Measurements from ENCODE around the gene KIRREL1. TPM values are rescaled to one million over a fixed set of nuclear protein-coding genes. Genes with fewer than 3 reads are reported as not detected.

Gene KIRREL1
- total RNA-seq, 1 donor from 2014 or later: not detected

DNA sequence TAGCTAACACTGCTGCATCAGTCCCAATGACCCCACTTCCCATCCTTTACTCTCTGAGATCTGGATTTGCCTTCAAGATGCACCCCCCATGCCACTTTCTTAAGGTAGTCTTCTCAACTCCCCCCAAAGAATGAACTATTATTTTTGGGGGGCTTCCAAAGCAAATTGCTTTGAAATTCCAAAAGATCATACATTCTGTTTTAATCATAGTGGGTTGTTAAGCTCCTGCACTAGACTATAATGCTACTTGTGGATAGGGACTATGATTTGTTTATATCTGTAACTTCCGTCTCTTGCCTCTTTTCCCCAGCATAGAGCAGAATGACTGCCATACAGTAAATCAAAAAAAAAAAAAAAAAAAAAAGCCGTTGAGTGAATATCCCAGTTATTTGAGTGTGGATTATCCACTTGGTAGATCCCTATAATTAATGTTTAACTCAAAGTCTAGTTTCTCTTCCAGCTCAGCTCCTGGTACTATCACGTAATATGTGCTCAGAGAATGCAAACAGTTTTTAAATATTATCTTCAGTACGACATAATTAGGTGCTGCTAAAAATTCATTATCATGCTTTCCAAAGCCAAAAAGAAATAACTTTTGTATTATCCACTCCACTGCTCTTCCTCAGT lies 26.9 kb downstream of the KIRREL1 start:
- TF ChIP-seq, protein P1, sequence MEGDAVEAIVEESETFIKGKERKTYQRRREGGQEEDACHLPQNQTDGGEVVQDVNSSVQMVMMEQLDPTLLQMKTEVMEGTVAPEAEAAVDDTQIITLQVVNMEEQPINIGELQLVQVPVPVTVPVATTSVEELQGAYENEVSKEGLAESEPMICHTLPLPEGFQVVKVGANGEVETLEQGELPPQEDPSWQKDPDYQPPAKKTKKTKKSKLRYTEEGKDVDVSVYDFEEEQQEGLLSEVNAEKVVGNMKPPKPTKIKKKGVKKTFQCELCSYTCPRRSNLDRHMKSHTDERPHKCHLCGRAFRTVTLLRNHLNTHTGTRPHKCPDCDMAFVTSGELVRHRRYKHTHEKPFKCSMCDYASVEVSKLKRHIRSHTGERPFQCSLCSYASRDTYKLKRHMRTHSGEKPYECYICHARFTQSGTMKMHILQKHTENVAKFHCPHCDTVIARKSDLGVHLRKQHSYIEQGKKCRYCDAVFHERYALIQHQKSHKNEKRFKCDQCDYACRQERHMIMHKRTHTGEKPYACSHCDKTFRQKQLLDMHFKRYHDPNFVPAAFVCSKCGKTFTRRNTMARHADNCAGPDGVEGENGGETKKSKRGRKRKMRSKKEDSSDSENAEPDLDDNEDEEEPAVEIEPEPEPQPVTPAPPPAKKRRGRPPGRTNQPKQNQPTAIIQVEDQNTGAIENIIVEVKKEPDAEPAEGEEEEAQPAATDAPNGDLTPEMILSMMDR (IDR thresholded peaks at IDR 0.05): no peak

DNA sequence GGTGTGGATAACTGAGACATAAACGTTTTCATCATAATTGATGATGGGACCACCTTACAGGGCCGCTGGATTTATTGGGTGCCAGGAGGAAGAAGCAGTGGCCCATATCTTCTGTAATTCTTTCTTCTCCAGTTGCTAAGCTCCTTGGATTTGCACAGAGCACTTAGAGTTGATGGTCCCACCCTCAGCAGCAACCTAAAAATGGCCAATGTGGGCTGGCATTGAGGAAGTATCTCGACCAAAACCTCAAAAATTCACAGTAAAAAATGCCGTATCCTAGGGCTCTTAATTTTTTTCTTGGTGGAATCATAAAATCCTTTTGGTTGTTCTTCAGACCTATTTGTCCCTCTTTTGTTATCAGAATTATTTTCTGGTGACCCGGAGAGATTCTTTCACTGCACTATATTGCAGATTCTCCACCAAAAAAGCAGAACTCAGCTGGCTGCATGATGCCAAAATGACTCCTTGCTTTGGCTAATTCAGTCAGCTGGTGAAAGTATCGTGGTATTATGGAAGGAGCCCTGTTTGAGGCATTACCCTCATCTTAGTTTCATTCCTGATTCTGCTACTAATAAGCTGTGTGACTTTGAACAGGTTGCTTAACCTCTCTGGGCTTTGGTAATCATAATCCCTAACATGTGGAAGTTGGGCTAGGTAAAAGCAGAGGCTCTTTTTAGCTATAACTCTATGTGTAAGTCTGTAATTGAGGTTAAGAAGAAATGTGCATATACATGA lies 27.6 kb downstream of the KIRREL1 start:
- no peaks in the 10 kb centered on the region for H3K36me3 Mint-ChIP-seq (ENCODE audit: low read depth)
- ChIA-PET CTCF (no interaction called here), POLR2A (no interaction called here)
- intact Hi-C loops (cut with micrococcal nuclease): no loop called here
- peaks cover 36% of the 10 kb centered on the region for H3K27me3 Mint-ChIP-seq
- TF ChIP-seq, protein P1 (IDR thresholded peaks at IDR 0.05): no peak
- H3K4me1 Mint-ChIP-seq: no peaks in the 10 kb centered on the region
- DNase-seq (no peak), ATAC-seq (ENCODE audit: low read depth) (no peak)
- H3K9me3 Mint-ChIP-seq: no peaks in the 10 kb centered on the region
- H3K4me3 Mint-ChIP-seq: no peak overlapping the region
- no peak overlapping the region for H3K27ac Mint-ChIP-seq

More for the DNA sequence above, 26.9 kb downstream of the KIRREL1 start:
- Mint-ChIP-seq H3K27ac (no peak overlapping the region), H3K4me1 (no peaks in the 10 kb centered on the region), H3K27me3 (peaks cover 34% of the 10 kb centered on the region), H3K4me3 (no peak overlapping the region), H3K36me3 (ENCODE audit: low read depth) (no peaks in the 10 kb centered on the region), H3K9me3 (no peaks in the 10 kb centered on the region)
- ATAC-seq (ENCODE audit: low read depth) (no peak), DNase-seq (no peak)
- ChIA-PET POLR2A (no interaction called here), CTCF (no interaction called here)
- intact Hi-C loops (cut with micrococcal nuclease): no loop called here

DNA sequence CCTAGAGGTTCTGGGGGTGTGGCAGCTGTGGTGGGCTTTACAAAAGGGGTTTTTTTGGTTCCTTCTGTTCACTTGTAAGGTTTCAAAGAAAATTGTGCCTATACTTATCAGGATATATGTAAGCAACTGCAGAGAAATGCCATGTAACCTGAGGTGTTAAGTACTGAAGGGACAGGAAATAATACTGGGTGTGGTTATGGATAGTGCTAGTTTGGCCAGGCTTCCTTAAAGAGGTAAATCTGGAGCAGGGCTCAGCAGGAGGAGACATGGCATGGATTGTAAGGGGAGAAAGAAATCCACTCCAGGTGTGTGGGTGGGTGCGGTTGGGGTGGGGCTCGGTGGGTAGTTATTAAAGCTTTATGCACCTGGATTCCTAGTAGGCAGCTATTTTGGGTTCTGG lies 28.3 kb downstream of the KIRREL1 start:
- H3K36me3 Mint-ChIP-seq (ENCODE audit: low read depth): no peaks in the 10 kb centered on the region
- intact Hi-C loops (cut with micrococcal nuclease): no loop called here
- TF ChIP-seq, protein P1 (IDR thresholded peaks at IDR 0.05): no peak
- no peak for ATAC-seq (ENCODE audit: low read depth)
- H3K9me3 Mint-ChIP-seq: no peaks in the 10 kb centered on the region
- ChIA-PET POLR2A (no interaction called here), CTCF (no interaction called here)
- no peaks in the 10 kb centered on the region for H3K4me1 Mint-ChIP-seq
- no peak overlapping the region for H3K27ac Mint-ChIP-seq
- no peak for DNase-seq
- no peak overlapping the region for H3K4me3 Mint-ChIP-seq
- H3K27me3 Mint-ChIP-seq: peaks cover 33% of the 10 kb centered on the region

DNA sequence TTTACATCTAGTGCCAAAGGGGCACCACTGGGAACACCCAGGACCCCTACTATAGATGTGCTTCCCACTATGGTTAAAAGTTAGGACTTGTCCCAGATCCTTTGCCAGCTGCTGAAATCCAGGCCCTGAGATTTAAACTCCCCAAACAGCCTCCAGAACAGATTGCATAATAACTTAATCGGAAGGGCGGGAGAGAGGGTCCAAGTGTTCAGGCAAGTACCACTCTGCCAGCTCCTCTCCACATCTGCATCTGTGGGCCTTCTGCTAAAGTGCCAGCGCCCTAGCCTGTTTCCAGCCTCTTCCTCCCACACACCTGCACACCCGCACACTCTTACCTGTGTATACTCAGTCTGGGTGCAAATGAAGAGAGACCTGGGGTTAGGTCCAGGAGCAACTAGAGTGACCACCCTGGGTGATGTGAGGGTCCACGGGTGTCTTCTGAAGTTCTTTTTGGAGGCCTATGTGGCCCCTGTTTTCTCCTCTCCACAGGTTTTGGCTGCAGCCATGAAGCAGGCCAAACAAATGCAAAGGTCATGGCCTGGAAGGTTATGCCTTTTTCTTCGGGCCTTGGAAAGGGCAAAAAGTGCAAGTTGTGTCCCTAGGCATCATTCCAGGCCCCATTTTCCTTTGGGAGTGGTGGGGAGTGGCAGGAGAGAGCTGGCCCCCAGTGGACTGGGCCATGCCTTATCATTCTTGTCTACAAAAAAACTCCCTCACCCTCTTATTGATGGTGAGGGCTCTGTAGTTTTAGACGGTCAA lies 29.3 kb downstream of the KIRREL1 start:
- Mint-ChIP-seq H3K9me3 (no peaks in the 10 kb centered on the region), H3K27ac (no peak overlapping the region), H3K4me1 (no peaks in the 10 kb centered on the region), H3K36me3 (ENCODE audit: low read depth) (no peaks in the 10 kb centered on the region), H3K4me3 (no peak overlapping the region), H3K27me3 (peaks cover 28% of the 10 kb centered on the region)
- intact Hi-C loops (cut with micrococcal nuclease): no loop called here
- TF ChIP-seq, protein P1 (IDR thresholded peaks at IDR 0.05): no peak
- ATAC-seq (ENCODE audit: low read depth) (no peak), DNase-seq (no peak)
- ChIA-PET POLR2A (interaction anchor here (0.6 kb wide), 1 partner anchor 990 kb away, joined by 10 read pairs; no protein-coding TSS in a partner anchor), CTCF (no interaction called here)

DNA sequence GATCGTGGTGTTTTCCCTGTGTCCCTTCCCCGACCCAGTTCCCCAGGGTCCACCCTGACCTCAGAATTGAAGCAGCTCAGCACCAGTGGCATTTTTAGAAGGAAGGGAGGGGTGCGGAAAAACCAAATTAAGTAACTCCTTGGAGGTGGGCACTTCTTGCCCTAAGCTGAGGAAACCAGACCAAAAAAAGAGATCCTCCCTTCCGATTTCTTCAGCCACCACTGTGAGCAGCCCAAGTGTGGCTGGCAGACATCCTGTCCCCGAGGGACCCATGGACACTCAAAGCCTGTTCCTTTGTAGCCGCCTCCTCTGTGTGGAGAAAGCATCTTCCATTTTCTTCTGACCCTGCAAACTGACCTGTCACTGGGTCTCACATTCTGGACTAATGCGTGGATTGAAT lies 31.3 kb downstream of the KIRREL1 start:
- intact Hi-C loops (cut with micrococcal nuclease): no loop called here
- Mint-ChIP-seq H3K27ac (no peak overlapping the region), H3K4me1 (no peaks in the 10 kb centered on the region), H3K4me3 (no peak overlapping the region), H3K36me3 (ENCODE audit: low read depth) (no peaks in the 10 kb centered on the region), H3K27me3 (peaks cover 16% of the 10 kb centered on the region), H3K9me3 (no peaks in the 10 kb centered on the region)
- no peak for ATAC-seq (ENCODE audit: low read depth)
- CTCF ChIA-PET: interaction anchor here (0.7 kb wide), 1 partner anchor 142 kb away, joined by 3 read pairs; no protein-coding TSS in a partner anchor
- DNase-seq: no peak
- TF ChIP-seq, protein P1 (IDR thresholded peaks at IDR 0.05): no peak
- POLR2A ChIA-PET: no interaction called here

Data from activated B cell treated with CpG ODN at 0.5 μM for 24 hours (primary cell).